GM21381 (cell line): ENCODE results near the gene TCEAL3.
"Not testable (repeated sequence)": the region's sequence is repeated elsewhere in the genome, so short reads cannot be mapped to it uniquely, and the experiment has no call there.

Experiments used
- ATAC-seq: cut with Tn5 transposase; IDR thresholded peaks from one replicate; pipeline ENCODE4 v1.9.1; 2021; ENCODE audit warnings: mild to moderate bottlenecking, moderate library complexity; ENCODE audit not compliant: unreplicated experiment

The TCEAL3 gene

DNA sequence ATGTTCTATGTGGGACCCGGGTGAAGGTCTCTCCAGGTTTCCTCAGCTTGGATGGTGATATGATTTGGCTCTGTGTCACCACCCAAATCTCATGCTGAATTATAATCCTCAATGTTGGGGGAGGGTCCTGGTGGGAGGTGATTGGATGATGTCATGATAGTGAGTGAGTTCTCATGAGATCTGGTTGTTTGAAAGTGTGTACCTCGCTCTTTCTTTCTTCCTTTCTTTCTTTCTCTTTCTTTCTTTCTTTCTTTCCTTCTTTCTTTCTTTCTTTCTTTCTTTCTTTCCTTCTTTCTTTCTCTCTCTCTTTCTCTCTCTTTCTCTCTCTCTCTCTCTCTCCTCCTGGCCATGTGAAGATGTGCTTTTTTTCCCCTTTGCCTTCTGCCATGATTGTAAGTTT is 51.7 kb downstream of the TCEAL3 start:
- not testable (repeated sequence) for ATAC-seq
